NB4 (cell line): ENCODE data around the gene KIAA1217.
A peak's percentile ranks its signal among the peaks of the same experiment; 100 is the strongest.

ENCODE experiments used
- DNase-seq: peaks from one replicate; pipeline ENCODE4 v3.0.0; 2010; ENCODE audit warnings: low read depth
- H3K4me3 ChIP-seq: one replicate; pipeline ENCODE4 v1.5.1; 2011; ENCODE audit warnings: mild to moderate bottlenecking, low read depth, low read length, moderate library complexity
- CTCF ChIP-seq: IDR thresholded peaks from one replicate; pipeline ENCODE4 v1.5.1; 2012; ENCODE audit warnings: low read depth, low read length
- MAX ChIP-seq: IDR thresholded peaks from 2 replicates; pipeline ENCODE4 v1.6.1; 2011; ENCODE audit warnings: low read depth, low read length
- MYC ChIP-seq: IDR thresholded peaks from 2 replicates; pipeline ENCODE4 v1.6.1; 2011; ENCODE audit warnings: low read depth, low read length
- POLR2A ChIP-seq: IDR thresholded peaks from 2 replicates; pipeline ENCODE4 v1.6.1; 2011; ENCODE audit warnings: mild to moderate bottlenecking; ENCODE audit not compliant: insufficient read length; ENCODE audit errors: extremely low read depth

KIAA1217 gene

GRCh38 chr10:24483701-24484100 lies 274.8 kb downstream of the KIAA1217 start:
- peak; percentile 84 for DNase-seq
- H3K4me3 ChIP-seq = no peak overlapping the region
- TF ChIP-seq CTCF = no peak
- TF ChIP-seq POLR2A = no peak

GRCh38 chr10:24484771-24485170 lies 275.8 kb downstream of the KIAA1217 start:
- TF ChIP-seq POLR2A (no peak), MAX (no peak), CTCF (no peak), MYC (no peak)
- H3K4me3 ChIP-seq = no peak overlapping the region
- no peak for DNase-seq

- H3K4me3 ChIP-seq = no peak overlapping the region
- TF ChIP-seq MYC = no peak
- no peak for TF ChIP-seq MAX
- TF ChIP-seq POLR2A = no peak
- TF ChIP-seq CTCF = no peak
- peak; percentile 5 for DNase-seq
These were observed 276.4 kb downstream of the KIAA1217 start for GRCh38 chr10:24485304-24485703.

GRCh38 chr10:24488631-24489030 lies 279.7 kb downstream of the KIAA1217 start:
- TF ChIP-seq CTCF (no peak), MAX (no peak), POLR2A (no peak), MYC (no peak)
- DNase-seq = no peak
- no peak overlapping the region for H3K4me3 ChIP-seq

- TF ChIP-seq MAX = no peak
- no peak for TF ChIP-seq CTCF
- TF ChIP-seq POLR2A = no peak
- no peak for TF ChIP-seq MYC
- no peak for DNase-seq
These were observed 284.2 kb downstream of the KIAA1217 start for GRCh38 chr10:24493165-24493564.

GRCh38 chr10:24494236-24494635 lies 285.3 kb downstream of the KIAA1217 start:
- TF ChIP-seq MAX (no peak), MYC (no peak), CTCF (no peak), POLR2A (no peak)
- H3K4me3 ChIP-seq = no peak overlapping the region
- no peak for DNase-seq

More at GRCh38 chr10:24493165-24493564, 284.2 kb downstream of the KIAA1217 start:
- H3K4me3 ChIP-seq = no peak overlapping the region
